Endothelial cell of umbilical vein (primary cell): ENCODE results near the gene OR2T8. TPM values are rescaled to one million over a fixed set of nuclear protein-coding genes. Genes with fewer than 3 reads are reported as not detected.

Experiments
- BruUV-seq: library from RNA; stranded (reverse); fragments of 400-500 nt; replicated peaks from 2 replicates; lab custom pipeline; 2021; lab: Mats Ljungman, UMichigan
- CTCF ChIA-PET: fragments of 300-600, 350-600 bp; sonication (Branson Sonifier 250); formaldehyde crosslinking; loops from one replicate; lab custom pipeline; 2021; ENCODE audit warnings: antibody characterized with exemption, inconsistent platforms; lab: Charles Lee
- POLR2A ChIA-PET: fragments of 300-600, 350-600 bp; sonication (Branson Sonifier 250); formaldehyde crosslinking; loops from one replicate; lab custom pipeline; 2021; ENCODE audit warnings: antibody characterized with exemption, inconsistent platforms; lab: Charles Lee
- DNase-seq: peaks from one replicate; pipeline ENCODE4 v3.0.0-alpha.2; 2011; ENCODE audit warnings: low read depth, low spot score
- FAIRE-seq: peaks from 2 replicates; lab custom pipeline; 2011; peaks lifted over from hg19 to GRCh38; lab: Jason Lieb, UNC
- H2AFZ ChIP-seq: 2 replicates; pipeline ENCODE4 v1.6.0; 2012; ENCODE audit warnings: low read depth, low read length, control low read depth, inconsistent platforms
- H3K27ac ChIP-seq: 2 replicates; pipeline ENCODE4 v1.5.1; 2011; ENCODE audit warnings: low read depth, mild to moderate bottlenecking, control low read depth, low read length, moderate library complexity; ENCODE audit not compliant: insufficient read depth
- H3K27me3 ChIP-seq, 2 experiments: 2 replicates each; pipeline versions ENCODE4 v1.6.0 to v1.6.1; 2011; ENCODE audit warnings: low read length in 2 of 2, mixed read lengths in 1 of 2; ENCODE audit not compliant: control insufficient read depth in 2 of 2, insufficient read depth in 2 of 2
- H3K36me3 ChIP-seq, 2 experiments: 2 replicates in 1 of 2; 3 replicates in 1 of 2; pipeline ENCODE4 v1.5.1; 2011; ENCODE audit warnings: low read length in 2 of 2, mild to moderate bottlenecking in 1 of 2, moderate library complexity in 1 of 2; ENCODE audit not compliant: control insufficient read depth in 2 of 2, insufficient read depth in 2 of 2; ENCODE audit errors: extremely low read depth in 1 of 2
- H3K4me1 ChIP-seq: 3 replicates; pipeline ENCODE4 v1.5.1; 2011; ENCODE audit warnings: mild to moderate bottlenecking, low read length; ENCODE audit not compliant: control insufficient read depth, insufficient read depth; ENCODE audit errors: extremely low read depth
- H3K4me2 ChIP-seq: 2 replicates; pipeline ENCODE4 v1.6.1; 2011; ENCODE audit warnings: low read length, control low read depth, mixed read lengths; ENCODE audit not compliant: insufficient read depth
- H3K4me3 ChIP-seq, 3 experiments: fragments of 200-600 bp in 1 of 3; sonication (generic), shearing (Covaris generic) in 1 of 3; replicated peaks in 1 of 3; 2 replicates each; pipeline ENCODE4 v1.5.1; 2011 to 2016; ENCODE audit warnings: control low read depth in 3 of 3, low read length in 3 of 3, mild to moderate bottlenecking in 2 of 3, inconsistent platforms in 1 of 3, low read depth in 1 of 3, moderate library complexity in 1 of 3; ENCODE audit not compliant: insufficient read depth in 1 of 3
- H3K79me2 ChIP-seq: 2 replicates; pipeline ENCODE4 v1.6.0; 2012; ENCODE audit warnings: low read length, inconsistent platforms; ENCODE audit not compliant: control insufficient read depth, insufficient read depth
- H3K9ac ChIP-seq: replicated peaks from 2 replicates; pipeline ENCODE3; 2011; ENCODE audit warnings: low read length, control low read depth; ENCODE audit not compliant: insufficient read depth; ENCODE audit errors: extremely low read depth
- H3K9me1 ChIP-seq: replicated peaks from 3 replicates; pipeline ENCODE4 v1.6.0; 2011; ENCODE audit warnings: mild to moderate bottlenecking, low read length; ENCODE audit not compliant: control insufficient read depth, insufficient read depth; ENCODE audit errors: extremely low read depth
- H3K9me3 ChIP-seq: replicated peaks from 2 replicates; pipeline ENCODE4 v1.5.1; 2012; ENCODE audit warnings: low read length, inconsistent platforms; ENCODE audit not compliant: control insufficient read depth, insufficient read depth
- H4K20me1 ChIP-seq: replicated peaks from 2 replicates; pipeline ENCODE3; 2011; ENCODE audit warnings: mild to moderate bottlenecking, low read length; ENCODE audit not compliant: control insufficient read depth, insufficient read depth; ENCODE audit errors: extremely low read depth
- CTCF ChIP-seq, 2 donors: IDR thresholded peaks; 1 replicate in 1 of 2; 2 replicates in 1 of 2; pipeline ENCODE4 v1.5.1; 2011; ENCODE audit warnings: low read length in 2 of 2, mild to moderate bottlenecking in 2 of 2, moderate library complexity in 2 of 2, control low read depth in 1 of 2, inconsistent platforms in 1 of 2, low read depth in 1 of 2; ENCODE audit not compliant: insufficient read depth in 1 of 2; ENCODE audit errors: extremely low read depth in 1 of 2
- EZH2 ChIP-seq: IDR thresholded peaks from 2 replicates; pipeline ENCODE4 v1.6.1; 2012; ENCODE audit warnings: borderline replicate concordance, low read depth, mild to moderate bottlenecking, moderate library complexity, low read length, inconsistent platforms; ENCODE audit not compliant: severe bottlenecking
- FOS ChIP-seq: IDR thresholded peaks from 2 replicates; pipeline ENCODE4 v1.6.1; 2011; ENCODE audit warnings: mild to moderate bottlenecking, low read length, moderate library complexity, borderline replicate concordance; ENCODE audit not compliant: insufficient read depth
- GATA2 ChIP-seq: IDR thresholded peaks from 2 replicates; pipeline ENCODE4 v1.7.0; 2011; ENCODE audit warnings: low read depth, mild to moderate bottlenecking, moderate library complexity, mixed read lengths, low read length; ENCODE audit not compliant: insufficient read length, insufficient read depth
- JUN ChIP-seq: IDR thresholded peaks from 2 replicates; pipeline ENCODE4 v1.6.1; 2011; ENCODE audit warnings: borderline replicate concordance, low read depth; ENCODE audit not compliant: insufficient read length, insufficient read depth
- MYC ChIP-seq: IDR thresholded peaks from one replicate; pipeline ENCODE4 v1.6.1; 2011; ENCODE audit warnings: mild to moderate bottlenecking, low read depth, low read length
- POLR2A ChIP-seq: IDR thresholded peaks from 2 replicates; pipeline ENCODE4 v1.6.1; 2012; ENCODE audit warnings: low read depth, mild to moderate bottlenecking, control low read depth, low read length
- POLR2AphosphoS5 ChIP-seq: IDR thresholded peaks from 2 replicates; pipeline ENCODE4 v1.6.1; 2012; ENCODE audit warnings: low read depth, mild to moderate bottlenecking, control low read depth, low read length, moderate library complexity; ENCODE audit not compliant: insufficient read depth
- dilution Hi-C: fragments of 300-500 bp; cut with MboI; formaldehyde crosslinking; loops from one replicate; pipeline ENCODE4 v1.15.0; 2019; ENCODE audit warnings: low sequenced_read_pairs; ENCODE audit not compliant: extremely low pct_ligation_motif_present
- intact Hi-C: fragments of 100-400 bp; cut with micrococcal nuclease; formaldehyde crosslinking; loops from one replicate; pipeline ENCODE4 v1.10.0; 2022
- polyA plus RNA-seq, 4 experiments: library from polyadenylated mRNA; depleted of rRNA in 3 of 4; stranded (reverse) in 3 of 4; unstranded in 1 of 4; fragments of >200 nt; gene quantifications; 2 replicates each; pipeline versions ENCODE4 v1.2.1 to v1.2.3, GENCODE V29; 2011 to 2012; ENCODE audit warnings: missing spikeins in 1 of 4
- total RNA-seq: library from RNA; stranded (reverse); gene quantifications from 2 replicates; pipeline ENCODE4 v1.2.3, GENCODE V29; 2021
- TF ChIP-seq, protein P1 (sequence below): IDR thresholded peaks from 2 replicates; pipeline ENCODE4 v1.6.1; 2011; ENCODE audit not compliant: insufficient read depth, insufficient read length

OR2T8 gene
- total and polyA plus RNA-seq, 2 donors (not counting 3 experiments of a cell fraction or from before 2014, with no cell fraction given), result not detected

GRCh38 chr1:247942624-247943023 lies 22.6 kb downstream of the OR2T8 start:
- TF ChIP-seq EZH2, result no peak
- dilution Hi-C loops (no loop called here), intact Hi-C loops (no loop called here)

DNA sequence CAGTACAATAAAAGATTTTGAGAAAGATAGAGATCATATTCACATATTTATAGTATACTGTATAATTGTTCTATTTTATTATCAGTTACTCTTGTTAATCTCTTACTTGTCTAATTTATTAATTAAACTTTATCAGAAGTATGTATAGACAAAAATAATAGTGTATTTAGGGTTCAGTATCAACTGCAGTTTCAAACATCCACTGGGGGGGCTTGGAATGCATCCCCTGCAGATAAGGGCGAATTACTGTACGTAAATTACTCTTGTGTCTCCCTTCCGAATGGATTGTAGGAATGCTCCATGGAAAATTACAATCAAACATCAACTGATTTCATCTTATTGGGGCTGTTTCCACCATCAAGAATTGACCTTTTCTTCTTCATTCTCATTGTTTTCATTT lies 28.5 kb downstream of the OR2T8 start, which contains the start of gene OR2L8:
Gene OR2L8, plus strand, starts transcription at position 301 of the 400 bp plus-strand sequence. Its CDS starts 0 bp downstream, at position 301.
- H2AFZ ChIP-seq, result no peak within 1 kb of the TSS
- H3K4me1 ChIP-seq, result no peaks in the 10 kb centered on the region
- H3K4me3 ChIP-seq, result no peak within 1 kb of the TSS
- TF ChIP-seq FOS (no peak), GATA2 (no peak), JUN (no peak), EZH2 (no peak), POLR2A (no peak), MYC (no peak), POLR2AphosphoS5 (no peak), CTCF (IDR thresholded peaks at IDR 0.05; ENCODE audit: extremely low read depth in 1 of 2, insufficient read depth in 1 of 2, low read depth in 1 of 2, low read length in 2 of 2) (no peak)
- TF ChIP-seq, protein P1, sequence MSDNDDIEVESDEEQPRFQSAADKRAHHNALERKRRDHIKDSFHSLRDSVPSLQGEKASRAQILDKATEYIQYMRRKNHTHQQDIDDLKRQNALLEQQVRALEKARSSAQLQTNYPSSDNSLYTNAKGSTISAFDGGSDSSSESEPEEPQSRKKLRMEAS, result no peak
- no peaks in the 10 kb centered on the region for H3K9me3 ChIP-seq
- no peak within 1 kb of the TSS for H3K9ac ChIP-seq
- H4K20me1 ChIP-seq, result no peaks in the 10 kb centered on the region
- CTCF ChIA-PET, result no interaction called here
- DNase-seq, result no peak
- dilution Hi-C loops (no loop called here), intact Hi-C loops (no loop called here)
- H3K4me2 ChIP-seq, result no peak within 1 kb of the TSS
- no peak for FAIRE-seq
- no peak within 1 kb of the TSS for H3K27ac ChIP-seq
- POLR2A ChIA-PET, result no interaction called here
- H3K36me3 ChIP-seq, result no peaks in the 10 kb centered on the region
- no peaks in the 10 kb centered on the region for H3K27me3 ChIP-seq
- no peaks in the 10 kb centered on the region for H3K9me1 ChIP-seq
- H3K79me2 ChIP-seq, result no peaks in the 10 kb centered on the region
- no TSS peak for BruUV-seq

More at GRCh38 chr1:247942624-247943023, 22.6 kb downstream of the OR2T8 start:
- no peak for FAIRE-seq
- Histone ChIP-seq H3K4me1 (no peaks in the 10 kb centered on the region), H3K79me2 (no peaks in the 10 kb centered on the region), H3K27me3 (no peaks in the 10 kb centered on the region), H3K9ac (no peak overlapping the region), H3K36me3 (no peaks in the 10 kb centered on the region), H4K20me1 (no peaks in the 10 kb centered on the region), H3K4me3 (no peak overlapping the region), H3K9me1 (no peaks in the 10 kb centered on the region), H3K9me3 (no peaks in the 10 kb centered on the region), H3K4me2 (no peak overlapping the region), H3K27ac (no peak overlapping the region), H2AFZ (no peak overlapping the region)
- BruUV-seq, result no TSS peak
- CTCF ChIA-PET, result no interaction called here
- POLR2A ChIA-PET, result no interaction called here
- no peak for DNase-seq
